NB4 (cell line): ENCODE measurements around the gene CBY1.

Source experiments
- POLR2A ChIP-seq: IDR thresholded peaks from 2 replicates; pipeline ENCODE4 v1.6.1; 2011; ENCODE audit warnings: mild to moderate bottlenecking; ENCODE audit not compliant: insufficient read length; ENCODE audit errors: extremely low read depth
- TF ChIP-seq, protein P1 (sequence below): IDR thresholded peaks from one replicate; pipeline ENCODE4 v1.5.1; 2012; ENCODE audit warnings: low read depth, low read length

DNA sequence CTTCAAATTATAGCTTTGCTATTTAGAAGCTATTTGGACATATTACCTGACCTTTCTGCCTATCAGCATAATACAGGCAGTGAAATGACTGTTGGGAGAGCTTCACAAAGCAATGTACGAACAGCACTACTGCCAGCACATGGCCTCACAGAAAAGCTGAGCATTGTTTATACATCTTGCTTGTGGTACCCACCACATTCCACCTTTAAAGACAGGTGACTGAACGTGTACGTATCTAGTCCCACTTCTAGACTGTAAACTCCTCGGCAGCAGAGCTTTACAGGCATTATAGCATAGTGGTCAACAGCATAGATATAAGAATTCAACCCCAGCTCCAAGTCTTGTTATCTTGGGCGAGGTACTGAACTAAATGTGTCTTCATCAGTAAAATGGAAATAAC is 42.7 kb downstream of the CBY1 start:
- TF ChIP-seq, protein P1, sequence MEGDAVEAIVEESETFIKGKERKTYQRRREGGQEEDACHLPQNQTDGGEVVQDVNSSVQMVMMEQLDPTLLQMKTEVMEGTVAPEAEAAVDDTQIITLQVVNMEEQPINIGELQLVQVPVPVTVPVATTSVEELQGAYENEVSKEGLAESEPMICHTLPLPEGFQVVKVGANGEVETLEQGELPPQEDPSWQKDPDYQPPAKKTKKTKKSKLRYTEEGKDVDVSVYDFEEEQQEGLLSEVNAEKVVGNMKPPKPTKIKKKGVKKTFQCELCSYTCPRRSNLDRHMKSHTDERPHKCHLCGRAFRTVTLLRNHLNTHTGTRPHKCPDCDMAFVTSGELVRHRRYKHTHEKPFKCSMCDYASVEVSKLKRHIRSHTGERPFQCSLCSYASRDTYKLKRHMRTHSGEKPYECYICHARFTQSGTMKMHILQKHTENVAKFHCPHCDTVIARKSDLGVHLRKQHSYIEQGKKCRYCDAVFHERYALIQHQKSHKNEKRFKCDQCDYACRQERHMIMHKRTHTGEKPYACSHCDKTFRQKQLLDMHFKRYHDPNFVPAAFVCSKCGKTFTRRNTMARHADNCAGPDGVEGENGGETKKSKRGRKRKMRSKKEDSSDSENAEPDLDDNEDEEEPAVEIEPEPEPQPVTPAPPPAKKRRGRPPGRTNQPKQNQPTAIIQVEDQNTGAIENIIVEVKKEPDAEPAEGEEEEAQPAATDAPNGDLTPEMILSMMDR: no peak
- TF ChIP-seq POLR2A: no peak
